HL-60 (cell line): ENCODE measurements around the gene SUPT16H.

Experiments
- GABPA ChIP-seq: IDR thresholded peaks from 2 replicates; pipeline ENCODE4 v1.6.1; 2012; ENCODE audit warnings: low read depth
- POLR2AphosphoS5 ChIP-seq: IDR thresholded peaks from 2 replicates; pipeline ENCODE4 v1.6.1; 2012; ENCODE audit warnings: low read depth
- SPI1 ChIP-seq: IDR thresholded peaks from 2 replicates; pipeline ENCODE4 v1.6.1; 2012; ENCODE audit warnings: low read depth, mild to moderate bottlenecking, borderline replicate concordance
- TF ChIP-seq, protein P1 (sequence below): IDR thresholded peaks from one replicate; pipeline ENCODE4 v1.5.1; 2011; ENCODE audit warnings: low read length, control low read depth, inconsistent platforms; ENCODE audit not compliant: insufficient read depth
- TF ChIP-seq, protein P2 (sequence below): IDR thresholded peaks from 2 replicates; pipeline ENCODE4 v1.6.1; 2012; ENCODE audit warnings: low read depth; ENCODE audit not compliant: insufficient replicate concordance

GRCh38 chr14:21405097-21405496 lies 21.3 kb upstream of the SUPT16H start:
- TF ChIP-seq, protein P1, sequence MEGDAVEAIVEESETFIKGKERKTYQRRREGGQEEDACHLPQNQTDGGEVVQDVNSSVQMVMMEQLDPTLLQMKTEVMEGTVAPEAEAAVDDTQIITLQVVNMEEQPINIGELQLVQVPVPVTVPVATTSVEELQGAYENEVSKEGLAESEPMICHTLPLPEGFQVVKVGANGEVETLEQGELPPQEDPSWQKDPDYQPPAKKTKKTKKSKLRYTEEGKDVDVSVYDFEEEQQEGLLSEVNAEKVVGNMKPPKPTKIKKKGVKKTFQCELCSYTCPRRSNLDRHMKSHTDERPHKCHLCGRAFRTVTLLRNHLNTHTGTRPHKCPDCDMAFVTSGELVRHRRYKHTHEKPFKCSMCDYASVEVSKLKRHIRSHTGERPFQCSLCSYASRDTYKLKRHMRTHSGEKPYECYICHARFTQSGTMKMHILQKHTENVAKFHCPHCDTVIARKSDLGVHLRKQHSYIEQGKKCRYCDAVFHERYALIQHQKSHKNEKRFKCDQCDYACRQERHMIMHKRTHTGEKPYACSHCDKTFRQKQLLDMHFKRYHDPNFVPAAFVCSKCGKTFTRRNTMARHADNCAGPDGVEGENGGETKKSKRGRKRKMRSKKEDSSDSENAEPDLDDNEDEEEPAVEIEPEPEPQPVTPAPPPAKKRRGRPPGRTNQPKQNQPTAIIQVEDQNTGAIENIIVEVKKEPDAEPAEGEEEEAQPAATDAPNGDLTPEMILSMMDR: no peak
- TF ChIP-seq, protein P2, sequence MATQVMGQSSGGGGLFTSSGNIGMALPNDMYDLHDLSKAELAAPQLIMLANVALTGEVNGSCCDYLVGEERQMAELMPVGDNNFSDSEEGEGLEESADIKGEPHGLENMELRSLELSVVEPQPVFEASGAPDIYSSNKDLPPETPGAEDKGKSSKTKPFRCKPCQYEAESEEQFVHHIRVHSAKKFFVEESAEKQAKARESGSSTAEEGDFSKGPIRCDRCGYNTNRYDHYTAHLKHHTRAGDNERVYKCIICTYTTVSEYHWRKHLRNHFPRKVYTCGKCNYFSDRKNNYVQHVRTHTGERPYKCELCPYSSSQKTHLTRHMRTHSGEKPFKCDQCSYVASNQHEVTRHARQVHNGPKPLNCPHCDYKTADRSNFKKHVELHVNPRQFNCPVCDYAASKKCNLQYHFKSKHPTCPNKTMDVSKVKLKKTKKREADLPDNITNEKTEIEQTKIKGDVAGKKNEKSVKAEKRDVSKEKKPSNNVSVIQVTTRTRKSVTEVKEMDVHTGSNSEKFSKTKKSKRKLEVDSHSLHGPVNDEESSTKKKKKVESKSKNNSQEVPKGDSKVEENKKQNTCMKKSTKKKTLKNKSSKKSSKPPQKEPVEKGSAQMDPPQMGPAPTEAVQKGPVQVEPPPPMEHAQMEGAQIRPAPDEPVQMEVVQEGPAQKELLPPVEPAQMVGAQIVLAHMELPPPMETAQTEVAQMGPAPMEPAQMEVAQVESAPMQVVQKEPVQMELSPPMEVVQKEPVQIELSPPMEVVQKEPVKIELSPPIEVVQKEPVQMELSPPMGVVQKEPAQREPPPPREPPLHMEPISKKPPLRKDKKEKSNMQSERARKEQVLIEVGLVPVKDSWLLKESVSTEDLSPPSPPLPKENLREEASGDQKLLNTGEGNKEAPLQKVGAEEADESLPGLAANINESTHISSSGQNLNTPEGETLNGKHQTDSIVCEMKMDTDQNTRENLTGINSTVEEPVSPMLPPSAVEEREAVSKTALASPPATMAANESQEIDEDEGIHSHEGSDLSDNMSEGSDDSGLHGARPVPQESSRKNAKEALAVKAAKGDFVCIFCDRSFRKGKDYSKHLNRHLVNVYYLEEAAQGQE: no peak
- TF ChIP-seq POLR2AphosphoS5 (no peak), GABPA (no peak), SPI1 (no peak)
